ENCODE measurements around the gene CDC20B. TPM values are rescaled to one million over a fixed set of nuclear protein-coding genes. Genes with fewer than 3 reads are reported as not detected.
A peak's percentile ranks its signal among the peaks of the same experiment; 100 is the strongest.

The CDC20B gene, protein sequence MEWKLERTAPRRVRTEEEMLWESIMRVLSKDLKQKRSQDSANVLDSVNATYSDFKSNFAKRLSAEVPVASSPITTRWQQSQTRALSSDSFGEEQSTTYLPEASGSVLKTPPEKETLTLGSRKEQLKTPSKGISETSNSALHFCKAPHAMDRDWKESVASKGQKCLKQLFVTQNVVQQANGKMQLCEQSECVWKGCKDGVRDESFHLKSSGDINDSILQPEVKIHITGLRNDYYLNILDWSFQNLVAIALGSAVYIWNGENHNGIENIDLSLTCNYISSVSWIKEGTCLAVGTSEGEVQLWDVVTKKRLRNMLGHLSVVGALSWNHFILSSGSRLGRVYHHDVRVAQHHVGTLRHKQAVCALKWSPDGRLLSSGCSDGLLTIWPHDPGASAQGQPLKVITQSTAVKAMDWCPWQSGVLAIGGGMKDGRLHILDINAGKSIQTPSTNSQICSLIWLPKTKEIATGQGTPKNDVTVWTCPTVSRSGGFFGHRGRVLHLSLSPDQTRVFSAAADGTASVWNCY
- total RNA-seq (not detected), total RNA-seq (0 to 0.15 reads per million in 2 donors)

DNA sequence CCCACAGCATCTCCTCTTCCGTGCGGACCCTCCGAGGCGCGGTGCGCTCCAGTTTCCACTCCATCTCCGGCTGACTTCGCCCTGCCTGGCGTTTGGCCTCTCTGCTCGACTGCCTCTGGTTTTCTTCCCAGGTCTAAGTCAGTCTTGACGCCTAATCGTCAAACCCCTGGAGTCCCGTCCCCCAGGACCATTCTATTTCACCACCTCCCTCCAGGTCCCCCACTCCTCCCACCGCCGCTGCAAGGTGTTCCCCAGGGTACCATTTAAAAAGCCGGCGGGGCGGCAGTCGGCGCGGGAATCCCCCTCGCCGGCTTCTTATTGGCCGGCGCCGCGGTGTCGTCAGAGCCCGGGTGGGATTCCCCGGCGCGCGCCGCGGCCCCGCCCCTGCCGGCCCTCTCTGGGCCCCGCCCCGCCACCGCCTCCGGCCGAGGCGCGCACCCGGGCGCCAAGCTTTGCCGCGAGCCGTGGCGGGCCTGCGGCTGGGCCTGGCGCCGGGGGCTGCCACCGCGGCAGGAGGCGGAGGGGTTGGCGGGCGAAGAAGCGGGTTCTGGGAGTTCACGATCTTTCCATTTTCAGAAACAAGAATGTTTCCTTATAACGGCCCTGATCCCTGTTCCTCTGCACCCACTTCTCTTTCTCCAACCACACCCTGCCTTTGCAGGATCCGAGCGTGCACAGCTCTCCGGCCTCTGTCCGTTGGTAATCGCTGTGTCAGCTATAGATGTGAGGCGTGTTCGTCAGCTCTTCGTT lies at the start of gene CDC20B:
CDC20B (minus strand) TSS at position 241 of the 750 bp plus-strand sequence; CDS start at position 64, 177 bp downstream.
- H3K9me3 ChIP-seq (ENCODE audit: control insufficient read depth, low read length, poor library complexity, severe bottlenecking): no peaks in the 10 kb centered on the region
- Mint-ChIP-seq H3K4me1 (peaks cover 28% of the 10 kb centered on the region), H3K4me3 (peak within 1 kb of the TSS; percentile 95), H3K36me3 (ENCODE audit: low read depth) (peaks cover under 1% of the 10 kb centered on the region), H3K27ac (peak within 1 kb of the TSS; percentile 77), H3K27me3 (peaks cover 58% of the 10 kb centered on the region)
- DNase-seq: peak; percentile 72 to 82 (median 77)
- ATAC-seq: peak; percentile 90

DNA sequence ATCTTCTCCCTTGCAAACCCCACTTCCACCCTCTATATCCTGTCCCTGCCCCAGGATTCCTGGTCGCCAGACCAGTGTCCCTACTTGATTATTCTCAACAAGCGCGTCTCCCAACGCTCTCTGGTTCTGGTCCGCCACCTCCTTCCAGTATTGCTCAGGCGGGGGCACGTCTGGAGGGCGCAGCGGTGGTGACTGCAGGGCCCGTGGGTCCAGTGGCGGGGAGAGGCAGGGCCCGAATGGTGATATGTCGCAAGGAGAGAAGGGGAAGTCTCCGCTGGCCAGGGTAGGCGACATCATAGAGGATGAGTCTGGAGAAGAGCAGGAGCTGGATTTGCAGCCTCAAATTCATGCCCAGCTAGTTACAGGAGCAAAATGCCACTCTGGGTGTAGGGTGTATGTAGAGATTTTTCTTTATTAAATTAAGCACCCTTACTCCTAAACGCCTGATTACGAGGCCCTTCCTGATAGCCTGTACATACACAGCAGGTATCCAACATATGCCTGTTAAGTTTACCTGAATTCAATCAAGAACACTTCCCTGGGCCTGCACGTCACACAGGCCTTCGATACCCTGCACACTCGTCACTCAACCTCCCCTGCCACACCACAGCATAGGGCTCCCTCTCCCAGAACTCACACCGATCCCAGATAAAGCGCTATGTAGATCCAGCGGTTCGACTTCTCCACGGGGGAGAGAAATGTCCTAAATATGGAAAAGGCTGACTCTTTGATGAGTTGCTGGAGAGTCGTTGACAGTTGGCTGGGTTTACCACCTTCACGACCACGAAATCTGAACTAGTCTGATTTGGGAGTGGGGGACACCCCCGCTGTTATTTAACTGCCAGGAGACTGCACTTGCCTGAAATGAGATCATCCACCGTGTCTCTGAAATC lies 49.4 kb upstream of the CDC20B start:
- Mint-ChIP-seq H3K4me1 (peaks cover 22% of the 10 kb centered on the region), H3K4me3 (peak overlapping the region; percentile 34), H3K36me3 (ENCODE audit: low read depth) (peaks cover 2% of the 10 kb centered on the region), H3K27ac (peak overlapping the region; percentile 27), H3K27me3 (peaks cover 81% of the 10 kb centered on the region)
- ATAC-seq (no peak), DNase-seq (no peak)
- H3K9me3 ChIP-seq (ENCODE audit: control insufficient read depth, low read length, poor library complexity, severe bottlenecking): no peaks in the 10 kb centered on the region

DNA sequence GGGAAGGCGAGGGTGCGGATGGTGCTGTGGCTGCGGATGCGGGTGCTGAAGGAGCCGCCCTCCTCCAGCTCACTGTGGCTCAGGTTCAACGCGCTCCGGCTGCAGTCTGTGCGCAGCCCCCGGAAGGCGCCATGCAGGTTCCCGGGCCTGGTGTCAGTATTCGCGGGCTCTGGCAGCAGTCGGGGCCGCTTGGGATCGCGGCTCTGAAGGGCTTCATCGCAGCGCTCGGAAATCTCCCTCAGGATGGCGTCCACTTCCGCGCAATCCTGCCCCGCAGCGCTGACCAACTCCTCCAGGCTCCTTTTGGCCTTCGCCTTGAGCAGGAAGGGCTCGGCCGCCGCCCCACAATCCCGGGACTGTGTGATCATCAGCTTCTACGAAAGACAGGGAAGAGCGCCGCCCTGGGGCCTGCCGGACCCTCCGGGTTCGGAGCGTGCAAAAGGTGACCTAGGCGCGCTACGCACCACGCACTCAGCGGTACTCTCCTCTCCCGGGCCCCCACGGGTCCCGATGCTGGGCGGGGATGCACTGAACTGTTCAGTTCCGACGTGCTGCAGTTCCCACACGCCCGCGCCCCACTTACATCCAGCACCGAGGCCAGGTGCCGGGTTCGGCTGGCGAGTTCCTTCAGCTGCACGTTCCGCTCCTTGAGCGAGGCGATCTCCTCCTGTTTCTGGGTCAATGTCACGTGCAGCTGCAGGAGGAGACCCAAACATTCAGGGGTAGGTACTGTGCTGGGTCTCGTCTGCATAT lies 47.6 kb upstream of the CDC20B start:
- ATAC-seq (peak; percentile 40), DNase-seq (no peak)
- Mint-ChIP-seq H3K27ac (no peak overlapping the region), H3K4me1 (peaks cover 22% of the 10 kb centered on the region), H3K4me3 (peak overlapping the region; percentile 69), H3K36me3 (ENCODE audit: low read depth) (peaks cover 2% of the 10 kb centered on the region), H3K27me3 (peaks cover 80% of the 10 kb centered on the region)
- H3K9me3 ChIP-seq (ENCODE audit: control insufficient read depth, low read length, poor library complexity, severe bottlenecking): no peaks in the 10 kb centered on the region

DNA sequence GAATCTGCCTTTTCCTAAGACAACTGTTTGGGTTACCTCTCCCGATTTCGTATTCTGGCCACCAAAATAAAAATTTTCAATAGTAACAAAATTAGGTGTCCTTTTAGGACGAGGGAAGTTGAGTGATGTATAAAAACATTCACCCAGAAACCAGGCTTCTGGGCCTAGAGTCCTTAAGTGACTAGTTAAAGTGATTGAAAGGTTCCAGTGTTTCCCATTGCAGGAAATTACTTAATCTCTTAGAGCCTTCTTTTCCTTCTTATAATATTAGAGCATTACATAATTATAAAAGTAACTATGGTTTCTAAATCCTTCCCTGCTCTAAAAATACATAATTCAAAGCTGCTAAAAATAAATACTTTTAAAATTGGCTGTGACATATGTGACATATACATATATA lies 46.8 kb upstream of the CDC20B start:
- H3K36me3 Mint-ChIP-seq (ENCODE audit: low read depth): peaks cover 2% of the 10 kb centered on the region
- DNase-seq (no peak), ATAC-seq (no peak)
- peaks cover 71% of the 10 kb centered on the region for H3K27me3 Mint-ChIP-seq
- H3K27ac Mint-ChIP-seq: no peak overlapping the region
- peak overlapping the region; percentile 69 for H3K4me3 Mint-ChIP-seq
- no peaks in the 10 kb centered on the region for H3K9me3 ChIP-seq (ENCODE audit: control insufficient read depth, low read length, poor library complexity, severe bottlenecking)
- peaks cover 22% of the 10 kb centered on the region for H3K4me1 Mint-ChIP-seq

DNA sequence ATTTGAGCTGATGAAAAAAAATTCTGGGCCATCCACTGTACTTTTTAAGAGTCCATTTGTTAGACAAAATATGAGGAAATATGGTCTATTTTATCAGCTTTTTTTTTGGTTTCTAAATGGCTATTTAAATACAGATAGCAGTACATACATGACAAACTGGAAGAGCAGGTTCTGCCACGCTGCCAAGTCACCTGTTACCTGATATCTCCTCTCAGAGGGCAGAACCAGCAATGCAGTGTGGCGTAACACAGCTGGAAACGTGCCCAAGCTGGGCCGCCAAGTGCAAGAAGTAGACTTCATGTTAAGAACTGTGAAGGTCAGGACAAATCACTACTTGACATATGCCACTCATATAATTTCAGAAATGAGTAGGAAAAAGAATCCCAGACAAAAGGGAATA lies 46.0 kb upstream of the CDC20B start:
- Mint-ChIP-seq H3K27ac (no peak overlapping the region), H3K36me3 (ENCODE audit: low read depth) (peaks cover 2% of the 10 kb centered on the region), H3K4me1 (peaks cover 22% of the 10 kb centered on the region), H3K27me3 (peaks cover 63% of the 10 kb centered on the region), H3K4me3 (no peak overlapping the region)
- no peaks in the 10 kb centered on the region for H3K9me3 ChIP-seq (ENCODE audit: control insufficient read depth, low read length, poor library complexity, severe bottlenecking)
- DNase-seq (no peak), ATAC-seq (no peak)

DNA sequence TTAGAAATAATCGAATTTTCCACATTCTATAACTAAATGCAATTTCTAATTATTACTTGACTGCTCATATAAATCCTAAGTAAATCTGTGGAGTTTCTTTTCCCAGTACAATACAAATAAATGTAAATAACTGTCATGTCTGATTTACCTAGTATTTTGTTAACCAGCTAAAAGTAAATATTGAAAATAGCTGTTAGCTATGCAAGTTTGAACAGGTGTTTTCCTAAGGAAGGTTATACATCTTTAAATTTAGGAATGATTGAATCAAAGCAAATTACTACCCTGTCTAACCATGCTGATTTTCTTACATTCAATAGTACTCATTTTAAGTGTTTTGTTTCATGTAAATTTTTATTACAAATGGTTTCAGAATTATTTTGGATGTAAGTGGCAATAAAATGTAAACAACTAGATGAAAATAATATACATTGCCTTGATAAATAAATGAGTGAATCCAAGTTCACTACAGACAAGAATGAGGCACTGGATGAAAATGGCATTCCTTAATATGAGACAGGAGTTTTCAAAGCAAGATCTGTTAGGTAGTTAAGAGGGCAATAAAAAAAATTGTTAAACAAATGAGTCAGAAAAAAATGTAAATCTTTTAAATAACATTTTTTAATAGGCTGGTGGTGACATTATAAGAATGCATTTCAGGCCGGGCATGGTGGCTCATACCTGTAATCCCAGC lies 38.4 kb upstream of the CDC20B start:
- peaks cover 15% of the 10 kb centered on the region for H3K27me3 Mint-ChIP-seq
- no peak overlapping the region for H3K27ac Mint-ChIP-seq

GRCh38 chr5:55205001-55205400 lies 32.0 kb upstream of the CDC20B start:
- Mint-ChIP-seq H3K27me3 (peaks cover 25% of the 10 kb centered on the region), H3K36me3 (ENCODE audit: low read depth) (no peaks in the 10 kb centered on the region), H3K27ac (no peak overlapping the region), H3K4me1 (peaks cover 3% of the 10 kb centered on the region), H3K4me3 (no peak overlapping the region)
- DNase-seq (no peak), ATAC-seq (no peak)
- H3K9me3 ChIP-seq (ENCODE audit: control insufficient read depth, low read length, poor library complexity, severe bottlenecking): no peaks in the 10 kb centered on the region

More for the DNA sequence above, 38.4 kb upstream of the CDC20B start:
- Mint-ChIP-seq H3K36me3 (ENCODE audit: low read depth) (no peaks in the 10 kb centered on the region), H3K4me3 (no peak overlapping the region), H3K4me1 (peaks cover 3% of the 10 kb centered on the region)
- no peaks in the 10 kb centered on the region for H3K9me3 ChIP-seq (ENCODE audit: control insufficient read depth, low read length, poor library complexity, severe bottlenecking)
- DNase-seq (no peak), ATAC-seq (no peak)

DNA sequence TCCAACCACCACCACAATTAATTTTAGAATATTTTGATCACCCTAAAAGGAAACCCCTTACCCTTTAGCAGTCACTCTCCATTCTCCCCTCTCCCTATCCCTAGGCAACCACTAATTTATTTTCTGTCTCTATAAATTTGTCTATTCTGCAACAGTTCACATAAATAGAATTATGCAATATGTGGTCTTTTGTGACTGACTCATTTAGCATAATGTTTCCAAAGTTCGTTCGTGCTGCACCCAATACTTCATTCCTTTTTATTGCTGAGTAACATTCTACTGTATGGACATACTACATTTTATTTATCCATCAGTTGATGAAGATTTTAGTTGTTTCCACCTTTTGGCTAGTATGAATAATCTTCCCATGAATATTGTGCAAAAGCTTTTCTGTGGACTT lies 18.2 kb upstream of the CDC20B start:
- Mint-ChIP-seq H3K27me3 (peaks cover 67% of the 10 kb centered on the region), H3K36me3 (ENCODE audit: low read depth) (no peaks in the 10 kb centered on the region), H3K4me1 (peaks cover 2% of the 10 kb centered on the region), H3K4me3 (no peak overlapping the region), H3K27ac (no peak overlapping the region)
- no peaks in the 10 kb centered on the region for H3K9me3 ChIP-seq (ENCODE audit: control insufficient read depth, low read length, poor library complexity, severe bottlenecking)
- ATAC-seq (no peak), DNase-seq (no peak)

- H3K4me3 Mint-ChIP-seq: no peak overlapping the region
- H3K4me1 Mint-ChIP-seq: peaks cover 2% of the 10 kb centered on the region
- H3K27me3 Mint-ChIP-seq: peaks cover 72% of the 10 kb centered on the region
- no peak overlapping the region for H3K27ac Mint-ChIP-seq
- no peaks in the 10 kb centered on the region for H3K36me3 Mint-ChIP-seq (ENCODE audit: low read depth)
- ATAC-seq (no peak), DNase-seq (no peak)
- H3K9me3 ChIP-seq (ENCODE audit: control insufficient read depth, low read length, poor library complexity, severe bottlenecking): no peaks in the 10 kb centered on the region
These were observed 15.9 kb upstream of the CDC20B start for GRCh38 chr5:55188656-55189540.

- no peak overlapping the region for H3K27ac Mint-ChIP-seq
- no peaks in the 10 kb centered on the region for H3K9me3 ChIP-seq (ENCODE audit: control insufficient read depth, low read length, poor library complexity, severe bottlenecking)
- peaks cover 2% of the 10 kb centered on the region for H3K4me1 Mint-ChIP-seq
- ATAC-seq (no peak), DNase-seq (no peak)
- no peak overlapping the region for H3K4me3 Mint-ChIP-seq
- H3K36me3 Mint-ChIP-seq (ENCODE audit: low read depth): no peaks in the 10 kb centered on the region
- H3K27me3 Mint-ChIP-seq: peaks cover 68% of the 10 kb centered on the region
These were observed 14.4 kb upstream of the CDC20B start for GRCh38 chr5:55187370-55187769.

DNA sequence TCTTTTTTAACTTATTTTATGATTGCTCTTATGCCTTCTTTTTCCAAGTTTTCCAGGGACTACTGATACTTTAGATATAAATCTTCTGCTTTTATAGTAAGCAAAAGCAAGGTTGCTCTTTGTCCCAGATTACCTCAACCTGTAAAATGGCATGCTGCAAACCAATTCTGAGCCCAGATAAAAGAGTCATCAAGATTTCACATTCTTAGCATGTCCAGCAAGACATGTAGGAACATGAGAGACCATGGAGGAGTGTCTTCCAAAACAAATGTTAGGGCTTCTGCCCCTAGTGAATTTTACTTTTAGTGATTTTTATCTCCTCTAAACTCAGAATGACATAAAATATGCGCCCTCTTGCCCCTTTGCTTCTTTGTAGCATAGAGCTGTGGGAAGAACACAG lies 7.0 kb upstream of the CDC20B start:
- Mint-ChIP-seq H3K36me3 (ENCODE audit: low read depth) (peaks cover 4% of the 10 kb centered on the region), H3K27me3 (peaks cover 83% of the 10 kb centered on the region), H3K4me3 (no peak overlapping the region), H3K4me1 (peaks cover 17% of the 10 kb centered on the region), H3K27ac (no peak overlapping the region)
- no peaks in the 10 kb centered on the region for H3K9me3 ChIP-seq (ENCODE audit: control insufficient read depth, low read length, poor library complexity, severe bottlenecking)
- ATAC-seq: no peak
- DNase-seq: no peak

Data from T-helper 17 cell (primary cell).